ENCODE measurements around the gene PPP4R3C. TPM values are rescaled to one million over a fixed set of nuclear protein-coding genes. Genes with fewer than 3 reads are reported as not detected.
"Not testable (repeated sequence)": the region's sequence is repeated elsewhere in the genome, so short reads cannot be mapped to it uniquely, and the experiment has no call there.

The PPP4R3C gene
- not detected in 2 replicates for total RNA-seq

DNA sequence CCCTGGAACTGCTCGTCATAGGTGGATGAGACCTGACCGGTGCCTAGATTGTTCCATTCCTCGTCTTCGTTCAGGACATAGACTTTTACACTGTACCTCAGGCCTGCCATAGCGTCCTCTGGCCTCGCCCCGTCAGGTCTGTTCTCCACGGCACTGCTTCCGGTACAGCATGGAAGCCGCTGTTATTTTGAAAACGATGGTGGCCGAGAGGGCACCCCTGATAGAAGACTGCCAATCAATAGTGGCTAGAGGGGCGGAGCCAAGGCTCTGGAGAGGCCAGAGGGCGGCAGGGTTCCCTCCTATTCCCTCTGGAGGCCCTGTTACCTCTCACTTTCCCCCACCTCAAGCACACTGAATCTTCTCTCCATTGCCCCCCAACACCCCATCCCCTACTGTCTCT is at the start of gene PPP4R3C:
Gene PPP4R3C, minus strand, starts transcription at position 155 of the 400 bp plus-strand sequence. Its CDS starts 45 bp downstream, at position 110.
- no peak for DNase-seq (ENCODE audit: low read depth, low spot score)

DNA sequence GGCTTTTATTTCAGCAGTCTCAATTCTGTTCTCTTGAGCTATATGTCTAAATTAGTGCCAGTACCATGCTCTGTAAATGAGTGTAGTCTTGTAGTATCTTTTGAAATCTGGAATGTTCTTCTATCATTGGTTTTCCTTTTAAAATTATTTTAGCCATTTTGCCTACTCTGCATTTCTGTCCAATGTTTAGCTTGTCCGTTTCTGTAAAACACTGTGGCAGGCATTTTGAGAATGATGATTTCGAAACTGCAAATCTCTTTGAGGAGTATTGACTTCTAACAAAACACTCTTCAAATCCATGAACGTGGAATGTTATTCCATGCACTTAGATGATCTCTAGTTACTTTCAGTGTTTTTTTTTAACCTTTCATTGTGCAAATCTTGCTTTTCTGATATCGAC is 28.3 kb upstream of the PPP4R3C start:
- DNase-seq (ENCODE audit: low read depth, low spot score): no peak

DNA sequence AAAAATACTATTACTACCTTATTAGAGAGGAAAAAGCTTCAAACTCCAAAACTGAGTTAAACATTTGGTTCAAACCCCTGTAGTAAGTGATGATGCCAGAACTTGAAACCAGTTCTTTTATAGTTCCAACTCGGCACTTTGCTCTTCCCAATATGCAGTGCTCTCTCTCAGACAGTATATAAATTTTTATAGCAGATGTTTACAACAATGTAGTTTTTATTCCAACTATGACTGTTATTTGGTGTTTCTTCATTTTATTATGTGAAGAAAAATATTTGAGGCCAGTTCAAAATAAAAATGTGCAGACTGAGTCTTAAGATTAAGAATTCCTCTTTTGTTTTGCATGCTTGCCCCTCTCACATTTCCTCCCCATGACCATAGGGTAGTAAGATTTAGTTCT is 2.9 kb upstream of the PPP4R3C start:
- no peak for DNase-seq (ENCODE audit: low read depth, low spot score)

DNA sequence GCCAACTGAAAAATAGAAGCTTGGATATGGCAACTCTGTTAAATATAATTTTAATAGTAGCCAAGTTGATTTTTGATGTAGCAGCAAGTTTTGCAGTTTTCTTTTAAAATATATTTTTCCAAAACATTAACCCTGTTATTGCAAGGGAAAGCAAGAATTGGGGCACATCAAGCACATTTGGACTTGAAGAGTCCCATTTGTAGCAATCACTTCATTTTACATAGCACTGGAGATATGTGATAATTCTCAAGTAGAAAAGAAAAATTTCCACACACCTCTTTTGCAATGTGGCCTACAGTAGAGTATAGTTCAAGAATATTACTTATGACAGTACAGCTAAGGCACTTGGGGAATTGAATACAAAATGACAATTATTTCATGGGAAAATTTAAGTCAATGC is 1.9 kb upstream of the PPP4R3C start:
- DNase-seq (ENCODE audit: low read depth, low spot score): no peak

DNA sequence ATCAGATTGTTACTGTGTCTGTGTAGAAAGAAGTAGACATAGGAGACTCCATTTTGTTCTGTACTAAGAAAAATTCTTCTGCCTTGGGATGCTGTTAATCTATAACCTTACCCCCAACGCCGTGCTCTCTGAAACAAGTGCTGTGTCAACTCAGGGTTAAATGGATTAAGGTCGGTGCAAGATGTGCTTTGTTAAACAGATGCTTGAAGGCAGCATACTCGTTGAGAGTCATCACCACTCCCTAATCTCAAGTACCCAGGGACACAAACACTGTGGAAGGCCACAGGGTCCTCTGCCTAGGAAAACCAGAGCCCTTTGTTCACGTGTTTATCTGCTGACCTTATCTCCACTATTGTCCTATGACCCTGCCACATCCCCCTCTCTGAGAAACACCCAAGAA is 4.0 kb downstream of the PPP4R3C start:
- DNase-seq (ENCODE audit: low read depth, low spot score): not testable (repeated sequence)

DNA sequence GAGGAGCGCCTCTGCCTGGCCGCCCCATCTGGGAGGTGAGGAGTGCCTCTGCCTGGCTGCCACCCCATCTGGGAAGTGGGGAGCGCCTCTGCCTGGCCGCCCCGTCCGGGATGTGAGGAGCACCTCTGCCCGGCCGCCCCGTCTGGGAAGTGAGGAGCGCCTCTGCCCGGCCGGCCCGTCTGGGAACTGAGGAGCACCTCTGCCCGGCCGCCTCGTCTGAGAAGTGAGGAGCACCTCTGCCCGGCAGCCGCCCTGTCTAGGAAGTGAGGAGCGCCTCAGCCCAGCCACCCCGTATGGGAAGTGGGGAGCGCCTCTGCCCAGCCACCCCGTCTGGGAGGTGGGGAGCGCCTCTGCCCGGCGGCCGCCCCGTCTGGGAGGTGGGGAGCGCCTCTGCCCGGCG is 4.6 kb downstream of the PPP4R3C start:
- DNase-seq (ENCODE audit: low read depth, low spot score): not testable (repeated sequence)

DNA sequence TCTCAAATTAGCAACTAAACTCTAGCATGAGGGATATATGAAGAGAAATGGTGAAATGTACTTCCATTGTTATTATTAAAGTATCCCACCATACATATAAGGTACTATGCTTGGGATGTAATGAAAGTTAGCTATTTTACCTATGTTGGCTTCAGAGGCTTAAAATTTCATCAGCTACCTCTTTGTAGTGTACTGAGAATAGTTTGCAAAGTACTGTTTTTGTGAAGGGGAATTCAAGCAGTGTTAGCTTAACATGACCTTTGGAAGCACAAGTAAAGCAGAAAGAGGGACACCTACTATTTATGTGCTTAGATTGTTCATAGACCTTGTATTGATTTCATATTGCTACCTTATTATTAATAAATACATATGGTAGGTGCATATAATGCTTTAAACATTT is 11.8 kb downstream of the PPP4R3C start:
- DNase-seq (ENCODE audit: low read depth, low spot score): no peak

DNA sequence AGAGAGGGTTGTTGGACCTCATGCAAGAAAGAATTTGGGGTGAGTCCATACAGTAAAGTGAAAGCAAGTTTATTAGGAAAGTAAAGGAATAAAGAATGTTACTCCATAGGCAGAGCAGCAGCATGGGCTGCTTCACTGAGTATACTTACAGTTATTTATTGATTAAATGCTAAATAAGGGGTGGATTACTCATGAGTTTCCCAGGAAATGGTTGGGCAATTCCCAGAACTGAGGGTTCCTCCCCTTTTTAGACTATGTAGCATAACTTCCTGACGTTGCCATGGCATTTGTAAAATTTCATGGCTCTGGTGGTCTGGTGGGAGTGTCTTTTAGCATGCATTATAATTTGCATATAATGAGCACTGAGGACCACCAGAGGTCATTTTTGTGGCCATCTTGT is 16.7 kb downstream of the PPP4R3C start:
- DNase-seq (ENCODE audit: low read depth, low spot score): no peak

DNA sequence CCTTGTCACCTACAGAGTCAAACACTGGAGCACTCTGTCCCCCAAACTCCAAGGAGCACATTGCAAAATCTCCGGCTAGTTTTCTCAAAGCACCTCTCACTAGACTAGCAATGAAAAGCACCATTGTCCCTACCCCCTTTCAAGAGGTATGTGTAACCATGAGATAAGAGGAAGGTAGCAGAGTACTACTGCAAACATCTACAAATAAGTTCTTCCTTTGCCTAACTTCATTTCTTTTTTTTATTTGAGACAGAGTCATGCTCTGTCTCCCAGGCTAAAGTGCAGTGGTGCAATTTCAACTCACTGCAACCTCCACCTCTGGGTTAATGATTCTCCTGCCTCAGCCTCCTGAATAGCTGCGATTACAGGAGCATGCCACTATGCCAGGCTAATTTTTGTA is 17.7 kb downstream of the PPP4R3C start:
- no peak for DNase-seq (ENCODE audit: low read depth, low spot score)

DNA sequence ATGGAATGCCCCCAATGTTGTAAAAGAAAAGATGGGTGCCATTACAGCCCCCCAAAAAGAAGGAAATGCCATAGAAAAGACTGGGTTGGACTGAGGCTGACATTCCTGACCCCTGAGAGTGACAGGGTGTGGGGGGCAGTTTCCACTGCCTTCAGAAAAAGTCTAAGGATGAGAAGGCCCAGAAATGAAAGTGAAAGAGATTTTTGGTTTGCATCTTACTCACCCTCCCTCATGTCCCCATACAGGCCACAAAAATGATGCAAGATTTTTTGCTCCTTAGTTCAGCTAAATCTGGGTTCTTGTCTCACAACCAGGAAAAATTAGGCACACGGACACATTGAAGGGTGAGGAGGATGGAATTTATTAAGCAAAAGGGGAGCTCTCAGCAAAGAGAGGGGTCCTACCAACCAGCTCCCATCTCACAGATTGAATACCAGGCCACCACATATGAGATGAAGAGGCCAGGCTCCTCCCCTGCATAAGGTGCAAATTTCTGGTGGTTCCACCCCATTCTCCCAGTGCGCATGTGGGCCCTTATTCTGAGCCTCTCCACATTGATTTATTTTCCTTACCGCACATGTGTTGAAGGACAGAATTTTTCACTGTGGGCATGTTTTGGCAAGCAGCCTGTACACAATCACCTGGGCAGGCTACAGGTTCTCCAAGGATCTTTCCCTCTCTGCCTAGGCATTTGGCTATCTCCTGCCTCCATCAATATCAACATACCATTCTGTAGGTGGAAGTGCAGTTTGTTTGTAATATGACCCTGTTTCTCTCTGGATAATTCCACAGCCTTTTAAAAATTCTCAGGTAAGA is 18.8 kb downstream of the PPP4R3C start:
- DNase-seq (ENCODE audit: low read depth, low spot score): no peak

DNA sequence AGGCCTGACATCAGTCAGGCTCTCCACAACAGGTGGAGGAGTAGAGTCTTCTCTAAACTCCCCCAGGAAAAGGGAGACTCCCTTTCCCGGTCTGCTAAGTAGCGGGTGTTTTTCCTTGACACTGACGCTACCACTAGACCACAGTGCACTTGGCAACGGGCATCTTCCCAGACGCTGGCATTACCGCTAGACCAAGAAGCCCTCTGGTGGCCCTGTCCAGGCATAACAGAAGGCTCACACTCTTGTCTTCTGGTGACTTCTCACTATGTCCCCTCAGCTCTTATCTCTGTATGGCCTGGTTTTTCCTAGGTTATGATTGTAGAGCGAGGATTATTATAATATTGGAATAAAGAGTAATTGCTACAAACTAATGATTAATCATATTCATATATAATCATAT is 20.7 kb downstream of the PPP4R3C start:
- not testable (repeated sequence) for DNase-seq (ENCODE audit: low read depth, low spot score)

DNA sequence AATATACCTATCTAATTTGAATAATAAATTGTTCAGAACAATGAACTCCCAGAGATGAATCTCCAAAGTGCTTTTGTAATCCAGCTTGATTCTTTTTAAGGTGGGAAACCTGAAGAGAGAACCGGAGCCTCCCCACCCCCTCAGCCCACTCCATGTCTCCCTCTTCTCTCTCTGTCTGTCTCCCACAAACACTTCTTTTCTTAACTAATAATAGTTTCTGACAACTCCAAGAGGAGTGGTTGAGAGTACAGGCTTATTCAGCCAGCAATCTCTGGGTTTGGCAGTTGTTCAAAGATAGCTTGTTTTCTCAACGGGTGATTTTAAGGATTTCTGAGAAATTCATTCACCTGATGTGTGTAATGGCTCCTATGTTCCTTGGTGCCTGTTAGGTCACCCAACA is 23.4 kb downstream of the PPP4R3C start:
- DNase-seq (ENCODE audit: low read depth, low spot score): no peak

DNA sequence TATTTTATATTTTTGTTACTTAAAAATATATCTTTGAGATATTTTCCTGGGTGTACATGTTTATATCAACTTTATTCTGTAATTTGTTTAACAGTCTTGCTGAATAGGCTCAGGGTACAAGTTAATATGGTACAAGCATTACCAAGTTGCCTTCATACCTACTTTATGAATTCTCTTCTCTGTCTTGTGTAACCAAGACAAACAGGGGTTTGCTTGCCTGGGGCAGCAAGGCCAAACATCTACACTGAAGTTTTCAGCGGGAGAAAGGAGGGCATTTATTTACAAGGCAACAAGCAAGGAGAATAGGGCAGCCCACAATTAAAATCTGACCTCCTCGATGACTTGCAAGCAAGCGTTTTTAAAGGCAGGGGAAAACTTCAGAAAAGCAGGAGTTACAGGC is 24.2 kb downstream of the PPP4R3C start:
- DNase-seq (ENCODE audit: low read depth, low spot score): no peak

DNA sequence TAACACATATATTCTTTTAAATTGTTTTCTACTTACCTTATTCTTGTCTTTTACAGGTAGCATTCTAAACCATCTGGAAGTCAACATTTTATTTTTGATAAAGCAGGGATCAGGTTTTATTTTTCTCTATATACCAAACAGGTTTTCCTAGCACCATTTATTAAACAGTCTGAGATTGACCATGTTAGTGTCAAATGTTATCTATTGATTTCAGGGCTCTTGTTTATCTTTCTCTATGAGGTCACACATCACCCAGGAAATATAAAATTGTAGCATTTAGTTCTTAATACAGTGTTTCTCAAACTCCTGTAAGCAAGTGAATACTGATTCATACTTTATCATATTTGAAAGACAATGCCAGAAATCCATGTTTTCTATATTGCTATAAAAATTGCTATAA is 28.1 kb downstream of the PPP4R3C start:
- no peak for DNase-seq (ENCODE audit: low read depth, low spot score)

Other genes with a start within 250 kb of the PPP4R3C start
- 0.40 TPM in 1 of 2 replicates, not detected in the other for gene DCAF8L2, start 127.0 kb upstream of the PPP4R3C start, total RNA-seq